GM18951 (cell line): ENCODE data around the gene TDRD1.

Experiments
- POLR2A ChIP-seq: IDR thresholded peaks from 4 replicates; pipeline ENCODE4 v1.6.1; 2011; ENCODE audit warnings: mild to moderate bottlenecking; ENCODE audit not compliant: insufficient read length, insufficient read depth; ENCODE audit errors: extremely low read depth
- in situ Hi-C: fragments of 300-500 bp; cut with MboI; formaldehyde crosslinking; loops from one replicate; pipeline ENCODE4 v1.12.0; 2022; ENCODE audit warnings: low sequenced_read_pairs, mixed read lengths, inconsistent platforms; ENCODE audit not compliant: unreplicated experiment

The TDRD1 gene

GRCh38 chr10:114274616-114275453 lies 95.7 kb downstream of the TDRD1 start:
- no peak for TF ChIP-seq POLR2A
- in situ Hi-C loops, result no loop called here

- in situ Hi-C loops, result no loop called here
- TF ChIP-seq POLR2A, result no peak
These were observed 96.9 kb downstream of the TDRD1 start for GRCh38 chr10:114276066-114276465.

GRCh38 chr10:114276671-114277070 lies 97.5 kb downstream of the TDRD1 start:
- no peak for TF ChIP-seq POLR2A
- in situ Hi-C loops, result no loop called here

- no peak for TF ChIP-seq POLR2A
- in situ Hi-C loops, result no loop called here
These were observed 99.2 kb downstream of the TDRD1 start for GRCh38 chr10:114278140-114278883.

GRCh38 chr10:114278884-114279191 lies 99.7 kb downstream of the TDRD1 start:
- in situ Hi-C loops, result no loop called here
- no peak for TF ChIP-seq POLR2A

GRCh38 chr10:114279289-114279688 lies 100.1 kb downstream of the TDRD1 start:
- TF ChIP-seq POLR2A, result no peak
- in situ Hi-C loops, result no loop called here

- in situ Hi-C loops, result no loop called here
- TF ChIP-seq POLR2A, result no peak
These were observed 100.9 kb downstream of the TDRD1 start for GRCh38 chr10:114279901-114280644.

- in situ Hi-C loops, result no loop called here
- TF ChIP-seq POLR2A, result no peak
These were observed 101.9 kb downstream of the TDRD1 start for GRCh38 chr10:114281006-114281405.

- TF ChIP-seq POLR2A, result no peak
- in situ Hi-C loops, result no loop called here
These were observed 102.3 kb downstream of the TDRD1 start for GRCh38 chr10:114281461-114281860.
